GM06990 (cell line): ENCODE results near the gene PLAGL2.
"Not testable (repeated sequence)": the region's sequence is repeated elsewhere in the genome, so short reads cannot be mapped to it uniquely, and the experiment has no call there.

ENCODE experiments used
- DNase-seq: peaks from one replicate; pipeline ENCODE4 v3.0.0-alpha.2; 2011; ENCODE audit not compliant: insufficient read length; ENCODE audit errors: extremely low read depth
- H3K27me3 ChIP-seq: replicated peaks from 2 replicates; pipeline ENCODE4 v1.6.0; 2011; ENCODE audit warnings: low read length; ENCODE audit not compliant: control insufficient read depth, insufficient read depth
- H3K36me3 ChIP-seq: 2 replicates; pipeline ENCODE4 v1.5.1; 2011; ENCODE audit warnings: low read length; ENCODE audit not compliant: control insufficient read depth, insufficient read depth
- H3K4me3 ChIP-seq: replicated peaks from 2 replicates; pipeline ENCODE4 v1.5.1; 2011; ENCODE audit warnings: low read depth, mild to moderate bottlenecking, control low read depth, low read length
- CTCF ChIP-seq: IDR thresholded peaks from 2 replicates; pipeline ENCODE4 v1.5.1; 2011; ENCODE audit warnings: low read length, control low read depth, mild to moderate bottlenecking, inconsistent platforms; ENCODE audit not compliant: insufficient read depth, poor library complexity, severe bottlenecking

Gene PLAGL2

GRCh38 chr20:32203356-32204204, 4.0 kb downstream of the PLAGL2 start:
- Histone ChIP-seq H3K27me3 (no peaks in the 10 kb centered on the region), H3K4me3 (no peak overlapping the region), H3K36me3 (peaks cover 20% of the 10 kb centered on the region)
- no peak for DNase-seq
- no peak for TF ChIP-seq CTCF

GRCh38 chr20:32201977-32202363, 5.6 kb downstream of the PLAGL2 start:
- peaks cover 26% of the 10 kb centered on the region for H3K36me3 ChIP-seq
- TF ChIP-seq CTCF = no peak
- no peaks in the 10 kb centered on the region for H3K27me3 ChIP-seq
- H3K4me3 ChIP-seq = no peak overlapping the region
- no peak for DNase-seq

- no peak for TF ChIP-seq CTCF
- Histone ChIP-seq H3K36me3 (peaks cover 29% of the 10 kb centered on the region), H3K27me3 (no peaks in the 10 kb centered on the region), H3K4me3 (no peak overlapping the region)
- no peak for DNase-seq
These were observed 6.1 kb downstream of the PLAGL2 start for GRCh38 chr20:32201296-32201976.

- H3K27me3 ChIP-seq = no peaks in the 10 kb centered on the region
- no peak overlapping the region for H3K4me3 ChIP-seq
- DNase-seq = no peak
- H3K36me3 ChIP-seq = peaks cover 43% of the 10 kb centered on the region
- TF ChIP-seq CTCF = no peak
These were observed 8.5 kb downstream of the PLAGL2 start for GRCh38 chr20:32199006-32199405.

GRCh38 chr20:32197136-32197535, 10.4 kb downstream of the PLAGL2 start:
- not testable (repeated sequence) for H3K4me3 ChIP-seq, H3K27me3 ChIP-seq, DNase-seq
- peaks cover 43% of the 10 kb centered on the region for H3K36me3 ChIP-seq
- peak; percentile 4 for TF ChIP-seq CTCF

- H3K27me3 ChIP-seq, DNase-seq, H3K4me3 ChIP-seq: not testable (repeated sequence)
- H3K36me3 ChIP-seq = peaks cover 42% of the 10 kb centered on the region
These were observed 10.9 kb downstream of the PLAGL2 start for GRCh38 chr20:32196613-32197012.
